MM.1S (cell line): ENCODE data around the gene BEGAIN.

ENCODE experiments used
- EZH2 ChIP-seq: fragments of 300-600 bp; sonication (generic); optimal IDR thresholded peaks from 2 replicates; pipeline ENCODE3; 2017; ENCODE audit warnings: low read depth, mild to moderate bottlenecking, antibody characterized with exemption, low read length, mixed read lengths
- EZH2phosphoT487 ChIP-seq: fragments of 300-600 bp; sonication (generic); IDR thresholded peaks from 2 replicates; pipeline ENCODE4 v1.6.1; 2018; ENCODE audit warnings: antibody characterized with exemption, low read length
- TF ChIP-seq, protein P1 (sequence below): fragments of 300-600 bp; sonication (generic); IDR thresholded peaks from 2 replicates; pipeline ENCODE4 v1.5.1; 2016; ENCODE audit warnings: antibody characterized with exemption, low read length, mixed read lengths

DNA sequence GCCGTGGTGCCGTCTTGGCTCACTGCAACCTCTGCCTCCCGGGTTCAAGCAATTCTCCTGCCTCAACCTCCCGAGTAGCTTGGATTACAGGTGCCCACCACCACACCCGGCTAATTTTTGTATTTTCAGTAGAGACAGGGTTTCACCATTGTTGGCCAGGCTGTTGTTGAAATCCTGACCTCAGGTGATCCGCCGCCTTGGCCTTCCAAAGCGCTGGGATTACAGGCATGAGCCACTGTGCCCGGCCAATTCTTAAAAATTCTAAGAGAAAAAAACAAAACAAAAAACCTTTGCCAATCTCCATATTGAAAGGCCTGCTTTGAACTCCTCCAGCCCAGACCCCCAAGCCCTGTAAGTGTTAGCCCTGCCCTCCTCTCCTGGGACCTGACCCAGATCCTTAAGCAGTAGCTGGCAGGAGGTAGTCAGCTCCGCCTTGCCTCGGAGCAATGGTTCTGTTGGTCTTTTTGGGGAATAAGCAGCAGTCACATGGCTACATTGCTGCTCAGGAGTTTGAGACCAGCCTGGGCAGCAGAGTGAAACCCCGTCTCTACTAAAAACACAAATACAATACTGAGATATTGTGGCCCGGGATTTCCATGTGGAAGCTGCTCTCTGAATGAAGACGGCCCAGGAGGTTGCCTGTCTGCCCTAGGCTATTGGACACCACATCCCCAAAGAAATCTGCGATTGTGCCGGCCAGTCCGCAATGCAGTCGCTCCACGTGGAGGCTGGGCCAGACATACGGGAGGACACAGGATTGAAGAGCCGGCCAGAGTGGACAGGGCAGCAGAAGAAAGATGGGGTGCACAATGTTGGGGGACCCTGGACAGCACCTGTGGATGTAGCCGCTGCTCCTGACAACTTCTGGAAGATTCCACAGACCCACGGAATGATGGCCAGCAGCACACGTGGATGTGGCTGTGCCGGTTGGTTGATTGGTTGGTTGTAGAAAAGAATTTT is 28.8 kb upstream of the BEGAIN start:
- TF ChIP-seq, protein P1, sequence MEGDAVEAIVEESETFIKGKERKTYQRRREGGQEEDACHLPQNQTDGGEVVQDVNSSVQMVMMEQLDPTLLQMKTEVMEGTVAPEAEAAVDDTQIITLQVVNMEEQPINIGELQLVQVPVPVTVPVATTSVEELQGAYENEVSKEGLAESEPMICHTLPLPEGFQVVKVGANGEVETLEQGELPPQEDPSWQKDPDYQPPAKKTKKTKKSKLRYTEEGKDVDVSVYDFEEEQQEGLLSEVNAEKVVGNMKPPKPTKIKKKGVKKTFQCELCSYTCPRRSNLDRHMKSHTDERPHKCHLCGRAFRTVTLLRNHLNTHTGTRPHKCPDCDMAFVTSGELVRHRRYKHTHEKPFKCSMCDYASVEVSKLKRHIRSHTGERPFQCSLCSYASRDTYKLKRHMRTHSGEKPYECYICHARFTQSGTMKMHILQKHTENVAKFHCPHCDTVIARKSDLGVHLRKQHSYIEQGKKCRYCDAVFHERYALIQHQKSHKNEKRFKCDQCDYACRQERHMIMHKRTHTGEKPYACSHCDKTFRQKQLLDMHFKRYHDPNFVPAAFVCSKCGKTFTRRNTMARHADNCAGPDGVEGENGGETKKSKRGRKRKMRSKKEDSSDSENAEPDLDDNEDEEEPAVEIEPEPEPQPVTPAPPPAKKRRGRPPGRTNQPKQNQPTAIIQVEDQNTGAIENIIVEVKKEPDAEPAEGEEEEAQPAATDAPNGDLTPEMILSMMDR, result no peak
- no peak for TF ChIP-seq EZH2phosphoT487
- no peak for TF ChIP-seq EZH2
